Caco-2 (cell line): ENCODE measurements around the gene GLB1L2. TPM values are rescaled to one million over a fixed set of nuclear protein-coding genes. Genes with fewer than 3 reads are reported as not detected.

Experiments
- BruUV-seq: library from RNA; stranded (reverse); fragments of 400-500 nt; replicated peaks from 2 replicates; lab custom pipeline; 2021; lab: Mats Ljungman, UMichigan
- CTCF ChIA-PET: fragments of 300-600 bp; sonication (Branson Sonifier 250); formaldehyde crosslinking; loops from one replicate; lab custom pipeline; 2022; ENCODE audit warnings: antibody characterized with exemption; lab: Charles Lee
- POLR2A ChIA-PET: fragments of 300-600 bp; sonication (Branson Sonifier 250); formaldehyde crosslinking; loops from one replicate; lab custom pipeline; 2022; ENCODE audit warnings: antibody characterized with exemption; lab: Charles Lee
- DNase-seq, 2 experiments: peaks; one replicate each; pipeline versions ENCODE4 v3.0.0 to v3.0.0-alpha.2; 2020 to 2022
- H3K27me3 ChIP-seq: replicated peaks from 2 replicates; pipeline ENCODE4 v1.6.0; 2011; ENCODE audit warnings: low read length; ENCODE audit not compliant: control insufficient read depth, insufficient read depth
- H3K36me3 ChIP-seq: 2 replicates; pipeline ENCODE4 v1.5.1; 2011; ENCODE audit warnings: low read length; ENCODE audit not compliant: control insufficient read depth, insufficient read depth
- H3K4me1 ChIP-seq: fragments of 250-450 bp; sonication (Bioruptor Pico); 2 replicates; pipeline ENCODE4 v1.5.1; 2020; ENCODE audit warnings: mild to moderate bottlenecking
- H3K4me3 ChIP-seq: 2 replicates; pipeline ENCODE4 v1.5.1; 2011; ENCODE audit warnings: low read depth, mild to moderate bottlenecking, control low read depth, low read length
- H3K9me3 ChIP-seq: fragments of 250-450 bp; sonication (Bioruptor Pico); 2 replicates; pipeline ENCODE4 v1.5.1; 2020; ENCODE audit warnings: mild to moderate bottlenecking, moderate library complexity
- H3K27ac Mint-ChIP-seq: one replicate; pipeline ENCODE4 v1.8.0; 2022; ENCODE audit warnings: mixed read lengths; ENCODE audit not compliant: unreplicated experiment
- H3K27me3 Mint-ChIP-seq: one replicate; pipeline ENCODE4 v1.8.0; 2022; ENCODE audit warnings: mixed read lengths; ENCODE audit not compliant: insufficient read depth, unreplicated experiment
- H3K36me3 Mint-ChIP-seq: one replicate; pipeline ENCODE4 v1.8.0; 2022; ENCODE audit warnings: mild to moderate bottlenecking, mixed read lengths; ENCODE audit not compliant: insufficient read depth, unreplicated experiment
- H3K4me1 Mint-ChIP-seq: one replicate; pipeline ENCODE4 v1.8.0; 2022; ENCODE audit warnings: low read depth, mixed read lengths; ENCODE audit not compliant: unreplicated experiment
- H3K4me3 Mint-ChIP-seq: one replicate; pipeline ENCODE4 v1.8.0; 2022; ENCODE audit warnings: mild to moderate bottlenecking, moderate library complexity, mixed read lengths; ENCODE audit not compliant: unreplicated experiment
- H3K9me3 Mint-ChIP-seq: one replicate; pipeline ENCODE4 v1.8.0; 2022; ENCODE audit warnings: mixed read lengths; ENCODE audit not compliant: unreplicated experiment
- intact Hi-C: fragments of 100-400 bp; cut with micrococcal nuclease; formaldehyde crosslinking; loops from one replicate; pipeline ENCODE4 v1.10.0; 2022; ENCODE audit not compliant: unreplicated experiment
- total RNA-seq: library from RNA; stranded (reverse); gene quantifications from 2 replicates; pipeline ENCODE4 v1.2.3, GENCODE V29; 2022
- TF ChIP-seq, protein P1 (sequence below), 2 experiments: fragments of 200-600 bp in 1 of 2; IDR thresholded peaks; 1 replicate in 1 of 2; 2 replicates in 1 of 2; pipeline versions ENCODE4 v1.5.1 to v1.8.0; 2011 to 2022; ENCODE audit warnings: antibody characterized with exemption in 1 of 2, control low read depth in 1 of 2, inconsistent platforms in 1 of 2, low read depth in 1 of 2, low read length in 1 of 2, mild to moderate bottlenecking in 1 of 2, moderate library complexity in 1 of 2; ENCODE audit not compliant: insufficient read depth in 1 of 2, severe bottlenecking in 1 of 2, unreplicated experiment in 1 of 2

Gene GLB1L2
- total RNA-seq, 1 experiment from 2014 or later = 15.8 TPM

GRCh38 chr11:134397304-134398078 is 65.7 kb downstream of the GLB1L2 start:
- Mint-ChIP-seq H3K4me3 (no peak overlapping the region), H3K9me3 (no peaks in the 10 kb centered on the region), H3K4me1 (no peaks in the 10 kb centered on the region), H3K36me3 (no peaks in the 10 kb centered on the region), H3K27me3 (peaks cover 17% of the 10 kb centered on the region), H3K27ac (no peak overlapping the region)
- ChIA-PET CTCF (no interaction called here), POLR2A (no interaction called here)
- H3K36me3 ChIP-seq = no peaks in the 10 kb centered on the region
- DNase-seq = no peak
- BruUV-seq = no TSS peak
- peaks cover 3% of the 10 kb centered on the region; the same call in 1 of the 2 replicates for H3K27me3 ChIP-seq
- no peak overlapping the region for H3K4me3 ChIP-seq
- no peaks in the 10 kb centered on the region for H3K9me3 ChIP-seq
- TF ChIP-seq, protein P1, sequence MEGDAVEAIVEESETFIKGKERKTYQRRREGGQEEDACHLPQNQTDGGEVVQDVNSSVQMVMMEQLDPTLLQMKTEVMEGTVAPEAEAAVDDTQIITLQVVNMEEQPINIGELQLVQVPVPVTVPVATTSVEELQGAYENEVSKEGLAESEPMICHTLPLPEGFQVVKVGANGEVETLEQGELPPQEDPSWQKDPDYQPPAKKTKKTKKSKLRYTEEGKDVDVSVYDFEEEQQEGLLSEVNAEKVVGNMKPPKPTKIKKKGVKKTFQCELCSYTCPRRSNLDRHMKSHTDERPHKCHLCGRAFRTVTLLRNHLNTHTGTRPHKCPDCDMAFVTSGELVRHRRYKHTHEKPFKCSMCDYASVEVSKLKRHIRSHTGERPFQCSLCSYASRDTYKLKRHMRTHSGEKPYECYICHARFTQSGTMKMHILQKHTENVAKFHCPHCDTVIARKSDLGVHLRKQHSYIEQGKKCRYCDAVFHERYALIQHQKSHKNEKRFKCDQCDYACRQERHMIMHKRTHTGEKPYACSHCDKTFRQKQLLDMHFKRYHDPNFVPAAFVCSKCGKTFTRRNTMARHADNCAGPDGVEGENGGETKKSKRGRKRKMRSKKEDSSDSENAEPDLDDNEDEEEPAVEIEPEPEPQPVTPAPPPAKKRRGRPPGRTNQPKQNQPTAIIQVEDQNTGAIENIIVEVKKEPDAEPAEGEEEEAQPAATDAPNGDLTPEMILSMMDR (IDR thresholded peaks at IDR 0.05; ENCODE audit: insufficient read depth in 1 of 2, low read depth in 1 of 2, low read length in 1 of 2, severe bottlenecking in 1 of 2, unreplicated experiment in 1 of 2) = no peak
- no peaks in the 10 kb centered on the region for H3K4me1 ChIP-seq
- intact Hi-C loops = no loop called here

- Histone ChIP-seq H3K27me3 (peaks cover 3% of the 10 kb centered on the region; the same call in 1 of the 2 replicates), H3K9me3 (no peaks in the 10 kb centered on the region), H3K4me1 (no peaks in the 10 kb centered on the region), H3K4me3 (no peak overlapping the region), H3K36me3 (no peaks in the 10 kb centered on the region)
- POLR2A ChIA-PET = no interaction called here
- Mint-ChIP-seq H3K9me3 (no peaks in the 10 kb centered on the region), H3K4me3 (no peak overlapping the region), H3K36me3 (no peaks in the 10 kb centered on the region), H3K27me3 (peaks cover 17% of the 10 kb centered on the region), H3K27ac (no peak overlapping the region), H3K4me1 (no peaks in the 10 kb centered on the region)
- CTCF ChIA-PET = no interaction called here
- BruUV-seq = no TSS peak
- intact Hi-C loops = no loop called here
- TF ChIP-seq, protein P1 (IDR thresholded peaks at IDR 0.05; ENCODE audit: insufficient read depth in 1 of 2, low read depth in 1 of 2, low read length in 1 of 2, severe bottlenecking in 1 of 2, unreplicated experiment in 1 of 2) = no peak
- no peak for DNase-seq
Observed at GRCh38 chr11:134398079-134398444, 66.3 kb downstream of the GLB1L2 start.

DNA sequence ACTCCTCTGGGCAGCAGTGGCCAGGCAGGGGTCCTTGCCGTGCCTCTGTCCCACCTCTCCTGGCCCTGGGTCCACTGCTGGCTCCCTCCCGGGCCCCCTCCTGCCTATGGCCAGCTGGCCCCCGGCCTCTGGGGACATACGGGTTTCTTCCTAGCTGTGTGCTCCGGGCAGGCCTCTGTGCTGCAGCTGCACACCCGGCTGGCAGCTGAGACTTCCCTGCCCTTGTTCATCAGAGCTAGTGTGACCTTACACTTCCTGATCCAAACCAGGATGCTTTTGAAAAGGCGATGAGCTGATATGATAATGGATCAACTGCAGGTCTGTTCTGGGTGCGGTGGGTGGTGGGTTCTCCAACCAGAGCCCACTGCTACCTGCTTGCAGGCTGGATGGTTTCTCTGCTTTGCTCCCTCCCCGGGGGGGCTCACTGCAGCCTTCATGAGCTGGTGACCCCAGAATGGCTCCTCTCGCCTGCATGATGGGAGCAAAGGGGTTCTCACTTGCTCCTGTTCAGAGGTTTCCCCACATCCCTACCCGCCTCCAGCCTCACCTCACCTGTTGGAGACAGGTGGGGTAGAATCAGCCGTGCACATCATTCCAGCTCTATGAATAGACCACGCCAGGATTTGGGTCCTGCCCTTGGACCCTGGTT is 67.0 kb downstream of the GLB1L2 start:
- Mint-ChIP-seq H3K27me3 (peaks cover 17% of the 10 kb centered on the region), H3K4me3 (no peak overlapping the region), H3K4me1 (no peaks in the 10 kb centered on the region), H3K9me3 (no peaks in the 10 kb centered on the region), H3K27ac (no peak overlapping the region), H3K36me3 (no peaks in the 10 kb centered on the region)
- no peak overlapping the region for H3K4me3 ChIP-seq
- CTCF ChIA-PET = no interaction called here
- POLR2A ChIA-PET = no interaction called here
- intact Hi-C loops = no loop called here
- no peaks in the 10 kb centered on the region for H3K36me3 ChIP-seq
- TF ChIP-seq, protein P1 (IDR thresholded peaks at IDR 0.05; ENCODE audit: insufficient read depth in 1 of 2, low read depth in 1 of 2, low read length in 1 of 2, severe bottlenecking in 1 of 2, unreplicated experiment in 1 of 2) = no peak
- no TSS peak for BruUV-seq
- peaks cover 3% of the 10 kb centered on the region; the same call in 1 of the 2 replicates for H3K27me3 ChIP-seq
- no peaks in the 10 kb centered on the region for H3K4me1 ChIP-seq
- no peaks in the 10 kb centered on the region for H3K9me3 ChIP-seq
- DNase-seq = no peak
